VCaP (cell line): ENCODE data around the gene ANXA9.
A peak's percentile ranks its signal among the peaks of the same experiment; 100 is the strongest.

Experiments used
- H3K27ac ChIP-seq: fragments of 450-650 bp; 2 replicates; pipeline ENCODE4 v1.5.1; 2017
- TF ChIP-seq, protein P1 (sequence below): fragments of 450-650 bp; conservative IDR thresholded peaks from 2 replicates; pipeline ENCODE4 v1.5.1; 2017; ENCODE audit warnings: mild to moderate bottlenecking, moderate library complexity

ANXA9 gene, protein sequence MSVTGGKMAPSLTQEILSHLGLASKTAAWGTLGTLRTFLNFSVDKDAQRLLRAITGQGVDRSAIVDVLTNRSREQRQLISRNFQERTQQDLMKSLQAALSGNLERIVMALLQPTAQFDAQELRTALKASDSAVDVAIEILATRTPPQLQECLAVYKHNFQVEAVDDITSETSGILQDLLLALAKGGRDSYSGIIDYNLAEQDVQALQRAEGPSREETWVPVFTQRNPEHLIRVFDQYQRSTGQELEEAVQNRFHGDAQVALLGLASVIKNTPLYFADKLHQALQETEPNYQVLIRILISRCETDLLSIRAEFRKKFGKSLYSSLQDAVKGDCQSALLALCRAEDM

DNA sequence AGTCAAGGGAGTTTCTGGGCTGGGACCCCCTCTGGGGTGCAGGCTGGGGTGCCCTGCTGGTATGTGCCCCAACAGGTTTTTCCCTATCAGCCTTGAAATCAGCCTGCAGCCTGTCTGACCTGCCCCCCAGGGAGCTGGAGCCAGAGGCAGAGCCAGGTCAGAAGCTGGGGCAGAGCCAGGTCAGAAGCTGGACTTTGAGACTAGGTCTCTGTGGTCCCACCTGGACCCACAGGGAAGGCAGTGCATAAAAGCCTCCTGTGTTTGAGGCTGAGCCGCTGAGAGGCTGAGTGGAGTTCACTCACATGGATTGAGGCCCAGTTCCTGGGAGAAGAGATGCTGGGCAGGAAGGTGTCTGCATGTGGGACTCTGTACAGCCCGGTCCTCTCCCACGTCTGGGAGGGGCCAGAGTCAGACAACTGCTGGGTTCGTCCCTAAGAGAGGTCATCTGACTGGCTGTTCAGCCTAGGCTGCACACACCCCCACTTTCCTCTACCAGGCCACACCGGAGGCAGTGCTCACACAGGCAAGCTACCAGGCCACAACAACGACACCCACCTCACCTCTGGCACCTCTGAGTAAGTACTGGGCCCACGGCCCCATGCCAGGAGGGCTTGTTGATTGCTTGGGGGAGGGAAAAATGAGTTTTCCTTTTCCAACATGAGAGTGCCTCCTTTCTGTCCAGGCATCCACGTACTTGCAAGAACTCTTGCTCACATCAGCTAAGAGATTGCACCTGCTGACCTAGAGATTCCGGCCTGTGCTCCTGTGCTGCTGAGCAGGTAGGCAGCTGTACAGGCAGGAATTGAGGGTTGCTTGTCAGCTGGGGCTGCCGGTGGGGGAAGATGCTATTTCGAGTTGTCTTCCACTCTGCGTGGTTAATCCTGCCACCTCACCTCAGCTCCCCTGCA, at the start of gene ANXA9:
TSS of gene ANXA9 (plus strand) at position 488 of the 908 bp plus-strand sequence. CDS start 814 bp downstream, outside the sequence.
- H3K27ac ChIP-seq, result peak within 1 kb of the TSS; percentile 37
- TF ChIP-seq, protein P1, sequence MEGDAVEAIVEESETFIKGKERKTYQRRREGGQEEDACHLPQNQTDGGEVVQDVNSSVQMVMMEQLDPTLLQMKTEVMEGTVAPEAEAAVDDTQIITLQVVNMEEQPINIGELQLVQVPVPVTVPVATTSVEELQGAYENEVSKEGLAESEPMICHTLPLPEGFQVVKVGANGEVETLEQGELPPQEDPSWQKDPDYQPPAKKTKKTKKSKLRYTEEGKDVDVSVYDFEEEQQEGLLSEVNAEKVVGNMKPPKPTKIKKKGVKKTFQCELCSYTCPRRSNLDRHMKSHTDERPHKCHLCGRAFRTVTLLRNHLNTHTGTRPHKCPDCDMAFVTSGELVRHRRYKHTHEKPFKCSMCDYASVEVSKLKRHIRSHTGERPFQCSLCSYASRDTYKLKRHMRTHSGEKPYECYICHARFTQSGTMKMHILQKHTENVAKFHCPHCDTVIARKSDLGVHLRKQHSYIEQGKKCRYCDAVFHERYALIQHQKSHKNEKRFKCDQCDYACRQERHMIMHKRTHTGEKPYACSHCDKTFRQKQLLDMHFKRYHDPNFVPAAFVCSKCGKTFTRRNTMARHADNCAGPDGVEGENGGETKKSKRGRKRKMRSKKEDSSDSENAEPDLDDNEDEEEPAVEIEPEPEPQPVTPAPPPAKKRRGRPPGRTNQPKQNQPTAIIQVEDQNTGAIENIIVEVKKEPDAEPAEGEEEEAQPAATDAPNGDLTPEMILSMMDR, result no peak

DNA sequence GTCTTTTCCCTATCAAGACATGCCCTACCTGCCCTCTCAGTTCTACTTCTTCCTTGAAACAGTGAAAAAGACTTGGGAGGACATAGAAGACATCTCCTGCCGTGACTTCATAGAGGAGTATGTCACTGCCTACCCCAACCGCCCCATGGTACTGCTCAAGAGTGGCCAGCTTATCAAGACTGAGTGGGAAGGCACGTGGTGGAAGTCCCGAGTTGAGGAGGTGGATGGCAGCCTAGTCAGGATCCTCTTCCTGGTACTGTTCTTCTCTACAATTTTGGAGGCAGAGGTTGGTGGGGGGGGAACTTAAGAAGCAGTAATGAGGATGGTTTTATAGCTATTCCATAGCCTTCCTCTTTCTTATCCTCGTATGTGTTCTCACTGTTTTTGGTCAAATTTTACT, 37.2 kb upstream of the ANXA9 start:
- TF ChIP-seq, protein P1, result no peak
- H3K27ac ChIP-seq, result no peak overlapping the region

DNA sequence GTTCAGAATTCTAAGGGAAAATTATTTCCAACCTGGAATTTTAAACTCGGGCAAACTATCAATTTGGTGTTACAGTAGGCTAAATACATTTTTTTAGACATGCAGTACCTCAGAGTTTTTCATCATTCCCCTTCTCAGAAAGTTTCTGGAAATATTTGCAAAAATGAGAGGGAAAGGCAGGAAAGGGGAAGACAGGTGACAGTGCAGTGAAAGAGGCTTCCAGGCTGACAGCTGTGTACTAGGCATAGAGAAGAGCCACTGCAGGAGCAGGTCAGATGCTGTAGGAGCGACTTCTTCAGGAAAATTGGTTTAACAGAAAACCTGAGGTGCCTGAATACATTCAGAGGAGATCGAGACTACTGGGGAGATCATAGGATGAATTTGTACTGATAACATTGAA, 27.4 kb upstream of the ANXA9 start:
- TF ChIP-seq, protein P1, result no peak
- peak overlapping the region; percentile 39 for H3K27ac ChIP-seq

DNA sequence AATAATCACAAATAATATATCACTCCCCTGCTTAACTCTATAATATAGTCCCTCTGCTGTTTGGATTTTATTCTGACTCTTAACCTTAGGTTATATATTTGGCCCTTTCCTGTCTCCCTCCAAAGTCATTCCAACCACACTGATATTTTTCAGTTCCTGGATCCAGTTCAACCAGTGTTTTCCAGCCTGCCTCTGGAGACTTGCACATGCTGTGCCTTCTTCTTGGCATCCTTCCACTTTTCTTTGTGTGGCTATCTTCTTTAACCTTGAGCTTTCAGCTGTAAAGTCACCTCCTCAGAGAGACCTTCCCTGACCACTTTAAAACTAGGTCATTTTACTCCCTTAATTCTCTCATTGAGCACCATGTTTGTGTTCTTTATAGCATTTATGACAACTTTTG, 26.8 kb upstream of the ANXA9 start:
- TF ChIP-seq, protein P1, result no peak
- peak overlapping the region; percentile 39 for H3K27ac ChIP-seq

DNA sequence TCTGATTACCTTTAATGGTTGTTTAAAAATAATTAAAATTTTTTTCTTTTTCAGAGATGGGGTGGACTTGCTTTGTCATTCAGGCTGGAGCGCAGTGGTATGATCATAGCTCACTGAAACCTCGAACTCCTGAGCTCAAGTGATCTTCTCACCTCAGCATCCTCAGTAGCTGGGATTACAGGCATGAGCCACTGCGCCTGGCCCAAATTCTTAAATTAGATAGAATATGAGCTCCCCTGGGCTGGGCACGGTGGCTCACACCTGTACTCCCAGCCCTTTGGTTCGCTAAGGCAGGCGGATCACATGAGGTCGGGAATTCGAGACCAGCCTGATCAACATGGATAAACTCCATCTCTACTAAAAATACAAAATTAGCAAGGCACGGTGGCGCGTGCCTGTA, 24.4 kb upstream of the ANXA9 start:
- TF ChIP-seq, protein P1, result no peak
- no peak overlapping the region for H3K27ac ChIP-seq

DNA sequence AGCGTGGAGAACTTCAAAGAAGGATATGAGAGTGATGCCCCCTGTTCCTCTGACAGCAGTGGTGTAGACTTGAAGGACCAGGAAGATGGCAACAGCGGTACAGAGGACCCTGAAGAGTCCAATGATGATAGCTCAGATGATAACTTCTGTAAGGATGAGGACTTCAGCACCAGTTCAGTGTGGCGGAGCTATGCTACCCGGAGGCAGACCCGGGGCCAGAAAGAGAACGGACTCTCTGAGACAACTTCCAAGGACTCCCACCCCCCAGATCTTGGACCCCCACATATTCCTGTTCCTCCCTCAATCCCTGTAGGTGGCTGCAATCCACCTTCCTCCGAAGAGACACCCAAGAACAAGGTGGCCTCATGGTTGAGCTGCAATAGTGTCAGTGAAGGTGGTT, 21.4 kb upstream of the ANXA9 start:
- TF ChIP-seq, protein P1, result no peak
- H3K27ac ChIP-seq, result no peak overlapping the region

DNA sequence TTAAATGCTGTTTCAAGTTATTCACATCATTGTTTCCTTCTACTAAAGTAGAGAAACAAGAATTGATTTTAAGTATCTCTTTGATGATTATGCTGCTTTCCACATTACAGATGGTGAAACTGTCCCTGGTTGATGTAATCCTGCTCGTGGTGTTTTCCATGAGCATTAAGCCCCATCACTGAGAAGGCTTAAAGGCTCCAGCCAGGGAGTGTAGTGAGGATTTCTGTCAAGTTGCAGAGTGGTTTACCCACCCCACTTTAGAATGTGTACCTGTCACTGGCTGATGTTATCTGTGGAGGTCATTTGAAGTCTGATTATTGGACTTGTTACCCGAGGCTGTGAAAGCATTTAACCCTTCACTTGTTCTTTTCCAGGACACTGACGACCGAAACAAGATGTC, 20.3 kb upstream of the ANXA9 start:
- TF ChIP-seq, protein P1, result no peak

More for the DNA sequence above, 20.3 kb upstream of the ANXA9 start:
- H3K27ac ChIP-seq, result no peak overlapping the region
